Measurements from ENCODE around the gene FAF1.

DNA sequence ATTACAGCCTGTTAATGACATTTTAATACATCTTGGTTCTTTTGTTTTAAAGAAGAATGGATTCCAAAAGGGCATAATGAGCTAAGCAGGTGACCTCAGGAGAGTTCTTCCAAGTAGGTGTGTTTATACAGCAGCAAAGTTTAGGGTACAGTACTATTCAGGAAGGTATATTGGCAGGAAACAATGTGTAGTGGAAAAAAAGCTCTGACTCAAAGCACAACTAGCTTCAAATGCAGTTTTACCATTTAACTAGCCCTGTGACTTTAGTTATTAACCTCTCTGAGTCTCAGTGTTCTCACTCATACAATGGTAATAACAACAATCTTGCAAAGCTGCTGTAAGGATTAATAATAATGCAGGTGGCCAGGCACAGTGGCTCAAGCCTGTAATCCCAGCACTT lies 29.9 kb downstream of the FAF1 start:
- no peak for TF ChIP-seq POLR2A (IDR thresholded peaks at IDR 0.05)
- TF ChIP-seq, protein P1, sequence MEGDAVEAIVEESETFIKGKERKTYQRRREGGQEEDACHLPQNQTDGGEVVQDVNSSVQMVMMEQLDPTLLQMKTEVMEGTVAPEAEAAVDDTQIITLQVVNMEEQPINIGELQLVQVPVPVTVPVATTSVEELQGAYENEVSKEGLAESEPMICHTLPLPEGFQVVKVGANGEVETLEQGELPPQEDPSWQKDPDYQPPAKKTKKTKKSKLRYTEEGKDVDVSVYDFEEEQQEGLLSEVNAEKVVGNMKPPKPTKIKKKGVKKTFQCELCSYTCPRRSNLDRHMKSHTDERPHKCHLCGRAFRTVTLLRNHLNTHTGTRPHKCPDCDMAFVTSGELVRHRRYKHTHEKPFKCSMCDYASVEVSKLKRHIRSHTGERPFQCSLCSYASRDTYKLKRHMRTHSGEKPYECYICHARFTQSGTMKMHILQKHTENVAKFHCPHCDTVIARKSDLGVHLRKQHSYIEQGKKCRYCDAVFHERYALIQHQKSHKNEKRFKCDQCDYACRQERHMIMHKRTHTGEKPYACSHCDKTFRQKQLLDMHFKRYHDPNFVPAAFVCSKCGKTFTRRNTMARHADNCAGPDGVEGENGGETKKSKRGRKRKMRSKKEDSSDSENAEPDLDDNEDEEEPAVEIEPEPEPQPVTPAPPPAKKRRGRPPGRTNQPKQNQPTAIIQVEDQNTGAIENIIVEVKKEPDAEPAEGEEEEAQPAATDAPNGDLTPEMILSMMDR (IDR thresholded peaks at IDR 0.05): no peak

All from tibial nerve (tissue), 3 donors.